Esophagus muscularis mucosa (tissue), 3 donors: ENCODE measurements around the gene SRRM3.

Experiments
- POLR2A ChIP-seq: fragments of 450-650 bp; IDR thresholded peaks from one replicate; pipeline ENCODE4 v1.6.1; 2017; ENCODE audit warnings: antibody characterized with exemption, moderate library complexity, mild to moderate bottlenecking, low read depth
- TF ChIP-seq, protein P1 (sequence below), 3 experiments: fragments of 200-600 bp in 2 of 3; fragments of 450-650 bp in 1 of 3; sonication (generic) in 2 of 3; IDR thresholded peaks; one replicate each; pipeline ENCODE4 v1.5.1; 2017 to 2019; ENCODE audit warnings: antibody characterized with exemption in 3 of 3, mild to moderate bottlenecking in 2 of 3, moderate library complexity in 1 of 3

GRCh38 chr7:76244781-76245391 lies 43.2 kb downstream of the SRRM3 start:
- TF ChIP-seq, protein P1, sequence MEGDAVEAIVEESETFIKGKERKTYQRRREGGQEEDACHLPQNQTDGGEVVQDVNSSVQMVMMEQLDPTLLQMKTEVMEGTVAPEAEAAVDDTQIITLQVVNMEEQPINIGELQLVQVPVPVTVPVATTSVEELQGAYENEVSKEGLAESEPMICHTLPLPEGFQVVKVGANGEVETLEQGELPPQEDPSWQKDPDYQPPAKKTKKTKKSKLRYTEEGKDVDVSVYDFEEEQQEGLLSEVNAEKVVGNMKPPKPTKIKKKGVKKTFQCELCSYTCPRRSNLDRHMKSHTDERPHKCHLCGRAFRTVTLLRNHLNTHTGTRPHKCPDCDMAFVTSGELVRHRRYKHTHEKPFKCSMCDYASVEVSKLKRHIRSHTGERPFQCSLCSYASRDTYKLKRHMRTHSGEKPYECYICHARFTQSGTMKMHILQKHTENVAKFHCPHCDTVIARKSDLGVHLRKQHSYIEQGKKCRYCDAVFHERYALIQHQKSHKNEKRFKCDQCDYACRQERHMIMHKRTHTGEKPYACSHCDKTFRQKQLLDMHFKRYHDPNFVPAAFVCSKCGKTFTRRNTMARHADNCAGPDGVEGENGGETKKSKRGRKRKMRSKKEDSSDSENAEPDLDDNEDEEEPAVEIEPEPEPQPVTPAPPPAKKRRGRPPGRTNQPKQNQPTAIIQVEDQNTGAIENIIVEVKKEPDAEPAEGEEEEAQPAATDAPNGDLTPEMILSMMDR (IDR thresholded peaks at IDR 0.05), result no peak
- no peak for TF ChIP-seq POLR2A
